HG03520 (cell line): ENCODE measurements around the gene P2RX2.

Experiments
- ATAC-seq: cut with Tn5 transposase; IDR thresholded peaks from one replicate; pipeline ENCODE4 v1.9.1; 2021; ENCODE audit warnings: mild to moderate bottlenecking, moderate library complexity; ENCODE audit not compliant: unreplicated experiment

P2RX2 gene

DNA sequence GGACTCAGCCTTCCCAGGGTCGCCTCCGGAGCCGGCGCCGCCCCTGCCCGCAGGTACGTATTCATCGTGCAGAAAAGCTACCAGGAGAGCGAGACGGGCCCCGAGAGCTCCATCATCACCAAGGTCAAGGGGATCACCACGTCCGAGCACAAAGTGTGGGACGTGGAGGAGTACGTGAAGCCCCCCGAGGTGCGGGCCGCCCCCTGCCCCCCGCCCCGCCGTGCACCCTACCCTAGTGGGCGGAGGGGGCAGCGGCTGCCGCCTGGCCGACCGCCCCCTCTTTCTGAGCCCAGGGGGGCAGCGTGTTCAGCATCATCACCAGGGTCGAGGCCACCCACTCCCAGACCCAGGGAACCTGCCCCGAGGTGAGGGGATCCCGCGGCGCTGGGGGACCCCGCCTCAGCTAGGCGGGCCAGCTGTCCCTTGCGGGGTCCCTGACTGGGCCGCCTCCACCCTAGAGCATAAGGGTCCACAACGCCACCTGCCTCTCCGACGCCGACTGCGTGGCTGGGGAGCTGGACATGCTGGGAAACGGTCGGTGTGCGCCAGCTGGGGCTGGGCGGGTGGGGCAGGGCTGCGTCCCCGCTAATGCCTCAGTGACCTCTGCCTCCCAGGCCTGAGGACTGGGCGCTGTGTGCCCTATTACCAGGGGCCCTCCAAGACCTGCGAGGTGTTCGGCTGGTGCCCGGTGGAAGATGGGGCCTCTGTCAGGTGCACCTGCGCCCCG is 973 bp downstream of the P2RX2 start:
- no peak for ATAC-seq

DNA sequence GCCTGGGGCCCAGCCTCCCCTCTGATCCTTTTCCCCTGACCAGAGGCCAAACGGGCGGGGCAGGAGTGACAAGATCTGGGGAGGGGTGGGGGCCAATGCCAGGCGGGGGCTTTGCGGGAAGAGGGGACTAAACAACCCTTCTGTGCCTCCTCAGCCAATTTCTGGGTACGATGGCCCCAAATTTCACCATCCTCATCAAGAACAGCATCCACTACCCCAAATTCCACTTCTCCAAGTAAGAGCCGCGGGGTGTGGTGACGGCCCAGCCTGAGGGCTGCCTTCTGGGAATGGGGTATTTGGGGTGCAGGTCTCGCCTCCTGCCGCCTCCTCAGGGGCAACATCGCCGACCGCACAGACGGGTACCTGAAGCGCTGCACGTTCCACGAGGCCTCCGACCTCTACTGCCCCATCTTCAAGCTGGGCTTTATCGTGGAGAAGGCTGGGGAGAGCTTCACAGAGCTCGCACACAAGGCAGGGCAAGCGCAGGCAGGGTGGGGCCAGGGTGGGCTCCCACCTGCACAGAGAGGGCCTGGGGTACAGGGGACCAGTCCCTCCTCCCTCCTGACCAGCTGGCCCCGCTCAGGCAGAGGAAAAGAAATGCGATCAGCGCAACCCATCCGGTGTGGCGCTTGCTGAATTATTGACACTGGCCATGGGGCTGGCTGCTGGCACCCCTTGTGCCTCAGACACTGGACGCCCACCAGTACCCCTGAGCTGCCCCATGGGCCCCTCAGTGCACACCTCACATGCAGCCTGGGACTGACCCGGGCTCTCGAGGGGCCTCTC is 1.7 kb downstream of the P2RX2 start:
- no peak for ATAC-seq

DNA sequence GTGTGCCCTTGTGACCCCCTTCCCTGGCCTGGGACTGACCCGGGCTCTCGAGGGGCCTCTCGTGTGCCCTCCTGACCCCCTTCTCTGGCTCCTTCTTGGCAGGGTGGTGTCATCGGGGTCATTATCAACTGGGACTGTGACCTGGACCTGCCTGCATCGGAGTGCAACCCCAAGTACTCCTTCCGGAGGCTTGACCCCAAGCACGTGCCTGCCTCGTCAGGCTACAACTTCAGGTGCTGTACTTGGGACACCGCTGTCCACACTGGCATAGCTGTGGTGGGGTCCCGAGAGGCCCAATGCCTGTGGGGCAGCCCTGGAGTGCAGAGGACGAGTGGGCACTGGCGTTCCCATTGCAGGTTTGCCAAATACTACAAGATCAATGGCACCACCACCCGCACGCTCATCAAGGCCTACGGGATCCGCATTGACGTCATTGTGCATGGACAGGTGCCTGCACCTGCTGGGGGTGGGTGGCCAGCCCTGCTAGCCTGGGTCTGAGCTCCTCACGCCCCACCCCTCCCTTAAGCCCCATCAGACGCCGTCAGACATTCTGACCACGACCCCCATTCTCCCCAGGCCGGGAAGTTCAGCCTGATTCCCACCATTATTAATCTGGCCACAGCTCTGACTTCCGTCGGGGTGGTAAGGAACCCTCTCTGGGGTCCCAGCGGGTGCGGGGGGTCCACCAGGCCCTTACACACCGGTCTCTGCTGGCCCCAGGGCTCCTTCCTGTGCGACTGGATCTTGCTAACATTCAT is 2.5 kb downstream of the P2RX2 start:
- no peak for ATAC-seq

DNA sequence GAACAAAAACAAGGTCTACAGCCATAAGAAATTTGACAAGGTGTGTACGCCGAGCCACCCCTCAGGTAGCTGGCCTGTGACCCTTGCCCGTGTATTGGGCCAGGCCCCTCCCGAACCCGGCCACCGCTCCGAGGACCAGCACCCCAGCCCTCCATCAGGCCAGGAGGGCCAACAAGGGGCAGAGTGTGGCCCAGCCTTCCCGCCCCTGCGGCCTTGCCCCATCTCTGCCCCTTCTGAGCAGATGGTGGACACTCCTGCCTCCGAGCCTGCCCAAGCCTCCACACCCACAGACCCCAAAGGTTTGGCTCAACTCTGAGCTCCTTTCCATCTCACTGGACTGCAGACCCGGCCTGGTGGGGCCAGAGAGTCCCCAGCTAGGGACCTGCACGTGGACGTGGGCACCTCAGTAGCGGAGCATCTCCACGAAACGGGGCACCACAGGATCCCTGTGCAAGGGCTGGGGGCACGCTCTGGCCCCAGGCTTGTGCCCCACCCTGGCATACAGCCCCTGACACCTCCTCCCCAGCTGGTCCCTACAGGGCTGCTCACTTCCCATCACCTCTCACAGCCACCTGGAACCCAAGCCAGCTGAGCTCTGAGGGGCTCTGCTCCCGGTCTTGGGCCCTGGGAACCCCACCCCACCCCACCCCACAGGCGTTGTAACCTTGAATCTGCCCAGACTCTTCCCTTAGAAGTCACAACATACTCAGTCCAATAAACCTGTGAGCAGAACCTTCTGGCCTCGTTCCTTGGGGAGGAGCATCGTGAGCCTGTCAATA is 3.3 kb downstream of the P2RX2 start:
- no peak for ATAC-seq

DNA sequence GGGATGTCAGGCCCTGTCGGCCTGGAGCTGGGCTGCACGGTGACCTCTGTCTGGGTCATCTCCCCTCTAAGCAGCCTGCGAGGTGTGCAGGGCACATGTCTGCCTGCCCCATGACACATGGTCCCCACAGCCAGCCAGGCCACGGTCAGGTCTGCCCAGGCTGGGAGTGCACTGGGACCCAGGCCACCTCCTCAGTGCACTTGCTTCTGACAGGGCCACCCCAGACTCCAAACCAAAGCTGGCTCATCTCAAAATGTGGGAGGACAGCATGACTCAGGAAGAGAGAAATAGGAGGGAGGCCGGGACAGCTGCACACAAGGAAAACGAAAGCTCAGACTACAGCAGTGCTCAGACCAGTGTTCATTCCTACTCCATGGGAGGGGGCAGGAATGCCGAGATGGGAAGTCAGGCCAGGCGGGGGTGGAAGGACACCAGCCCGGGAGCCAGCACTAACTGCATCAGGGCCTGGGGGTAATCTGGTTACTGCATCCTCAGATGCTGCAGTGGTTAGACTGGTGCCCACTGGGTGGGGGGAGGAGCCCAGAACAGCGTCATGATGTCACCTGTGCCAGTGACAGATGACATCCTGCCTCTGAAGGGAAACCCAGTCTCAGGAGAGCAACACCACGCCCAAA is 4.0 kb downstream of the P2RX2 start:
- no peak for ATAC-seq

DNA sequence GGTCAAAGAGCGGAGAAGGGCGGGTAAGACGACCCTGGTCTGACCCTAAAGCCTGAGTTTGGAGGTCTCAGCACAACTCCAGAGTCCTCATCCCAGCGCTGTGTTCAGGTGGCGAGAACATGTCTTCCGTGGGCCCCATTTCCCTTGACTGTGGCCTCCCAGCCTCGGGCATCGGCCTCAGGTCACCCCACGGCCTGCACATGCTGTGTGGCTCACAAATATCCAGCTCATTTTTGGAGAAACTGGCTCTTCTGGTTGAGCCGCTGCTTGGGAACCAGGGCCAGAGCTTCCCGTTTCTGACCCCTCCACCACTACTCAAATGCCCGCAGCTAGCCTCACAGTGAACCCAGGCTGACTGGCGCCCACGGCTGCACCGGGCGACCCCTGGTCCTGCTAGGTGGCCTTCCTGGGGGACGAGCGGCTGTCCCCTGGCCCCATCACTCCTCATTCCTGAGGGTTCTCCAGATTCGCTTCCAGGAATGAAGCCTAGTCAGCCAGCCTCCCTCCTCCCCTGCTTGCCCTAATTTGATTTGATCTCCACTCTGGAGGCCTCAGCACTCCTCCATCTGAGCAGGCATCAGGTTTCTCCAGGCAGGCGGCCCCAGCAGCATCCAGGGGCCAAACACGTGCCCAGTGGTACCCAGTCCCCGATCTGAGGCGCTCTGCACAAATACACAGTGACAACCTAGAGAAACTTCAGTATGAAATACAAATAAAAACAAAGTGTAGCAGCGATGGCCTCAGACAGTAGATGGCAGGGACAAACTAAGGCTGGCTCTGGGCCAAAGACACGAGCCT is 4.7 kb downstream of the P2RX2 start:
- ATAC-seq: no peak

DNA sequence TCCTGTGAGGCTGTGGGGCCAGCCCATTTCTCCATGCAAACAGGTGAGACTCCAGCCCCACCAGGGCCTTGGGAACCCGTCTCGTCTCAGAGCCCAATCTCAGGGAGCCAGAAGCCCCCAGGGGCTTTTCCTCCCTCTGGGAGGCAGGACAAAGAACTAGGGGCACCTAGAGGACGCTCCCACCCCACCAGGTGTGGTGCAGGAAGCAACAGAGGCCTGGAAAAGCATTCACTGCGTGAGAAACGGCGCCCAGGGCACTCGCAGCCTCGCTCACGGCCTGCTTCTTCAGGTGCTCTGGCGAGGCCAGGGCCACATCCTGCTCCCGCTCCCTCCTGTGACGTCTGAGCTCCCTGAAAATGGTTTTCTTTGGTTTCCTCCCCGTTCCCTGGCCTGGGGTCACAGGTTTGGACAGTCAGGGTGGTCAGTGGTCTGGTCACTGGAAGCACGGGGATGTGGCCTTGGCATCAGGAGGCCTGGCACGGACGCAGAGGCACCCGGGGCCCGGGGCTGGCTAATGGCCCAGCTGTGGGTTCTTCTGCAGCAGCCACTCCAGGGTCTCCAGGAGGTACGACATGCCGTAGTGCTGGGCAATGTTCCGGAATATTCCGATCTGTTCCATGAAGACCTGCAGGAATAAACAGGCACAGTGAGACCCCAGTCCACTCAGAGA is 5.7 kb downstream of the P2RX2 start:
- no peak for ATAC-seq

DNA sequence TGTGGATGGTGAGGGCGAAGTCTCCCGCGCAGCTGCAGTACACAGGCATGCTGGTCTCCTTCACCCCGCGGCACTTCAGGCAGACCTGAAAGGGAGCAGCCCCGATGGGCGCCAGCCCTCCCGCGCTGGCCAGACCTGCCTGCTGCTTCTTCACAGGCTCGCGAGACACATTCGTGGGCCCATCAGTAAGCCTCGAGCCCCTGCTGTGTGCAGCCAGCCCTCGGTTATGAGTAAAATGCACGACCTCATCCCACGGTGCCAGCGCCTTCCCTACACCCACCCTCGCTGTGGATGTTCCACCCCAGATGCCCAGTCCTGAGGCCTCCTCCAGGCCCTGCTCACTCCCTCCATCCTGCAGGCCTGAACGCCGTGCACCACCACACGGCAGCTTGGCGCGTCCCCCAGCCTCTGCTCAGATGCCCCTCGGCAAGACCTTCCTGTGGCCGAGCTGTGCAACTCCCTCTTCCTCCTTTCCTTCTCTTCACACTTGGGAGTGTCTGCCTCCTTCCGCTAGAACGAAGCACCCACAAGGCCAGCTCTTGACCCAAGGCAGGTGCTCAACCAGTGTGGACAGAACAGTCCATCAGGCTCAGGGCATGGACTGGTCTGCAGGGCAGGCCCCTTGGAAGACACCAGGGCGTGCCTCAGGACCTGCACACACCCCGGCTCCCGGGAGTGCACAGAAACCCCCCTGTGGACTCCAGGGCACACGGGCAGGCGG is 6.5 kb downstream of the P2RX2 start:
- no peak for ATAC-seq

DNA sequence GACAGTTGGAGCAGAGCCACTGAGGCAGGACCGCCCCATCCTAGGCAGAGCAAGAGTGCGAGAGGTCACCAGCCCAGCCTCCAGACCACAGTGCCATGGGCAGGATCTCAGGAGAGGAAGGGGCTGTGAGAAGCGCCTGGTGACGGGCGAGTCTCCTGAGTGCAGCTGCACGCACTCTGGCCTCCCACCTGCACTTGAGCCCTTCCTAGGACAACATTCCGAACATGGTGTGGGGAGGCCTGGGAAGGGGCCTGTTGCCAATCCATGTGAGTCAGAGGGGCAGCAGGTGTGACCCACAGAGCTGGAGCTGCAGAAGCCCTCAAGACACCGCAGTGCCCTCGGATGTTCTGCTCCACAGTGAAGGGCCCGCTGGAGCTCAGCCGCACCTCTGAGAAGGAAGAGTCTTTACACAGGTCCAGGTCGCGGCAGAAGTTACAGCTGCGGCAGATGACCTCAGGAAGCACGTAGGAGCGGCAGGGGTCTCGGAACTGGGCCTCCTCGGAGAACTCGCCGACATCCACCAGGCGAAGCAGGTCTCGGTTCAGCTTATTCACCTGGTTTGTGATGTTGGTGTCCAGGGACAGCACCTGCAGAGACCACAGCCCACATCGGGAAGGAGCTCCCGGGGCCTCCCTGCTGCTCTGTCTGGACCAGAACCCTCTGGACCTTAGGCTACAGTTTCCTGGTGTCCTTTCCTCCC is 7.3 kb downstream of the P2RX2 start:
- no peak for ATAC-seq

DNA sequence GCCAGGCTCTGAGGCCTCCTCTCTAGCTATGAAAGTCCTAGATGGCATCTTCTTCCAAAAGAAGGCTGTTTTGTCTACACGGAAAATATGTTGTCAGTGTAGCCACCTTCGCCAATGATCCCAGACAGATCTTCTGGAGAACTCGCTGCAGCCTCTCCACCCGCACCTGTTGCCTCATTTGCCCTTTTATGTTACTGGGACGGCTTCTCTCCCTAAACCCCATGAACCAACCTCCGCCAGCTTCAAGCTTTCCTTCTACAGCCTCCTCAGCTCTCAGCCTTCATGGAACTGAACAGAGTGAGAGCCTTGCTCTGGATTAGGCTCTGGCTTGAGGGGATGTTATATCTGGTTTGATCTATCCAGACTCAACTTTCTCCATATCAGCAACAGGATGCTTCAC is 10.8 kb downstream of the P2RX2 start:
- no peak for ATAC-seq

DNA sequence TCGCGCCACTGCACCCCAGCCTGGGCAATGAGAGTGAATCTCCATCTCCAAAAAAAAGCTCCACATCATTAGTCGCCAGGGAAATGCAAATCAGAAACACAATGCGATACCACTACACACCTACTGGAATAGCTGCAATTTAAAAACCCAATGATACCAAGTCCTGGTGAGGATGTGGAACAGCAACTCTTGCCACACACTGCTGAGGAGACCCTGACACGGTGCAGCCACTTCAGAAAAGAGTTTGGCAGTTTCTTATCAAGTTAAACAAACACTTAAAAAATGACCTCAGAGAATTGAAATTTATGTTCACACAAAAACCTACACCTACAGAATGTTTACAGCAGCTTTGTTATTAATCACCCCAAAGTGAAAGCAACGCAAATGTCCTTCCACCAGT is 12.1 kb downstream of the P2RX2 start:
- ATAC-seq: no peak

DNA sequence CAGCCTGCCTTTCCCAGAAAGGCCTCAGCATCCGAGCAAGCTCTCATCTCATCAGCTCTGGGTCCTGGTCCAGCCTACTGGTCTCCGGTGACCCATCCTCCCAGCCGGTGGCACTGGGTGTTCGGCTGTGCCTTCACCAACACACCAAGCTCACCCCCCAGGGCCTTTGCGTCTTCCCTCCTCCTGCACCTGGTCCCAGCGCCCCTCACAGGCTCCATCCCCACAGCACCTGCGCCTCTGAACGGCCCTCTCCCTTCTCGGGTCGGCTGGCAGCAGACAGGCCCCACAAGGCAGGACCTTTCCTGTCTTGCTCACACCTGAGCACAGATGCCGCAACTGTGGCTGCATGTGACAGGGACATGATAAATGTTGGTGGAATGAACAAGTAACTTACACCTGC is 13.1 kb downstream of the P2RX2 start:
- no peak for ATAC-seq

DNA sequence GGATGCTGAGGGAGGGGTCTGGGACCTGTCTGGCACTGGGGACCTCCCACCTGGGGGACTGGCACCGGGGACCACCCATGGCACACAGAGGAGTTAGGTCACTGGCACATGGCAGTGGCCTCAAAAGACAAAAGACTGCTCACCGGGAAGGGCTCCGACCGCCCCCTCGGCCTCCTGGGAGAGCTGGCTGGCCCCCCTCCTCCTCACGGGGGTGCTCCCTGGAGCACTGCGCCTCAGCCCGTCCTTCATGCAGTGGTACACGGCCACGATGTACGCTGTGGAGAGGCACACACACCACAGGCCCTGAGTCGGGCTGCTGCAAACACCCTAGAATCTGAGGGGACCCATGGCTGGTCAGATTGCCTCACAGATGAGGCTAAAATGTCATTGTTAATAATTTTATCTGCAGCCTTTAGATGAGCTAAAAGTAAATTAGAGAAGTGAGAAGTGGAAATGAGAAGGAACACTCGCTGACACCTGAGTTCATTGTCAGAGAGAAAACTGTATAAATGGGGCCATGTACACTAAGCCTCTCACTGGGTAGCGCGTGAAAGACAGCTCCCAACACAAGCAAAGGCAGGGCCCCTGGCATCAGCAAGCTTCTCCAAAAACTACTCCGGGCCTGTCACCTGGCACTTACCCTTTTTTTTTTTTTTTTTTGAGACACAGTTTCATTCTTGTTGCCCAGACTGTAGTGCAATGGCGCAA is 14.1 kb downstream of the P2RX2 start:
- no peak for ATAC-seq

DNA sequence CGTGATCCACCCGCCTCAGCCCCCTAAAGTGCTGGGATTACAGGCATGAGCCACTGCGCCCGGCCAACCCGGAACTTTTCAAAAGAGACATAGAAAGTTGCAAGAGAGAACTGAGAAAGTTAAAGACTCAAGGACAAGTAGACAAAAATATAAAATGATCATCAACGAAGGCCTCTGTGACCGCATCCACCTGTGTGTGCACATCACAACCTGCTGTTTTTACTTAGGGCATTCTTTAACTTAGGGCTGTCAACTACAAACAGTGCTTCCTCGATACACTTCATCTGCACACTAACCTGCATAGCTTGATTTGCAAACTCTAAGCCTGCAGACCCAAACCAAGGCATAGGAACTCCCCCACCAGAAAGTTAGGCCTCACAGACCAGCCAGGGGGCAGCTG is 14.8 kb downstream of the P2RX2 start:
- ATAC-seq: no peak

DNA sequence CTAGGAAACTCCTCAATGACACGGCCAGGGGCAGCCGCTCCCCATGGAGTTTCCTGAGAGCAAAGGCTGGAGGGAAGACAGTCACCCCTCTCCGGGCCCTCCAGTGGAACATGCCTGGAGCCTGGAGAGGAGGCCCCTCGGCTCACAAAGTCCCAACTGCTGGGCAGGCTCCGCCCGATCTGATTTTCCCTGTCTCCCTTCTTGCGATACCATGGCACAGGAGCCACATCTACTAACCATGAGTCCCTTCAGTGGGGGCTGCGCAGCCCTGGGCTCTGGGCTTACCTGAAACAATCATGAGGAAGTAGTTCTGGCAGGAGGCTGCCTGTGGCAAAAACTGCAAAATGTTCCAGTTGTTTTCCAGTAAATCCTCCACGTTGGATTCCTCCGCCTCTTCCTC is 15.3 kb downstream of the P2RX2 start:
- no peak for ATAC-seq

DNA sequence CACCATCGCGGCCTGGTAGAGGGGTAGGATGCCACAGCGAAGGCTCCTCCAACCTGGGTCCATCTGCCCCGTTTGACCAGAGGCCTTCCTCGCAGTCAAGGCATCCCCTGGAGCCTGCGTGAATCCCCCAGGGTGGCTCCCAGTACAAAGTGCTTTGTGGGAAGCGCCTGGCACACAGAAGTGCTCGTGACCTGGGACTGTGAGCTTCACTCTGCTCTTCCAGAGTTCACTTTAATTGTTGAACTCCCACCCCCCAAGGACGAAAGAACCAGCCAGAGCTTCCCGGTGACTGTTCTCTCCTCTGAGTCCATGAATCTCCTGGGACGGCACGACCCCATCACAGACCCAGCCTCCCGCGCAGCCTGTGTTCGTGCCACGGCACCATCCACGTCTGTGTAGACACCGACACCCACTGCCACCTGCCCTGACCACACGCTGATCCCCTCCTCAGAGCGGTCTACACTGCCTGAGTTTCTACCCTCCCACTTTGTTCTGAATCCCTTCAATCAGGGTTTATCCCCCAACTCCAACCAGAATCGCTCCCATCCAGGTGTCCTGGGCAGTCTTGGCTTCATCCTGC is 15.9 kb downstream of the P2RX2 start:
- ATAC-seq: no peak
